Ascending aorta (tissue), 2 donors: ENCODE results near the gene SOX8. TPM values are rescaled to one million over a fixed set of nuclear protein-coding genes. Genes with fewer than 3 reads are reported as not detected.

Source experiments
- DNase-seq, 2 donors: peaks; one replicate each; pipeline ENCODE4 v3.0.0-alpha.2; 2019; ENCODE audit warnings: low spot score in 2 of 2
- H3K27ac ChIP-seq, 2 donors: fragments of 200-600 bp; sonication (generic); one replicate each; pipeline ENCODE4 v1.5.1; 2016 to 2017; ENCODE audit warnings: mild to moderate bottlenecking in 1 of 2
- H3K27me3 ChIP-seq: fragments of 200-600 bp; sonication (generic); one replicate; pipeline ENCODE4 v1.5.1; 2017
- H3K36me3 ChIP-seq, 2 donors: fragments of 200-600 bp; sonication (generic); one replicate each; pipeline ENCODE4 v1.5.1; 2016
- H3K4me1 ChIP-seq, 2 donors: fragments of 200-600 bp; sonication (generic); one replicate each; pipeline ENCODE4 v1.5.1; 2016 to 2017; ENCODE audit warnings: mild to moderate bottlenecking in 1 of 2
- H3K4me3 ChIP-seq, 2 donors: fragments of 200-600 bp; sonication (generic); one replicate each; pipeline ENCODE4 v1.5.1; 2016 to 2017; ENCODE audit warnings: mild to moderate bottlenecking in 1 of 2
- H3K9me3 ChIP-seq, 2 donors: fragments of 200-600 bp; sonication (generic); one replicate each; pipeline ENCODE4 v1.5.1; 2016
- CTCF ChIP-seq, 3 experiments: fragments of 200-600 bp in 2 of 3; fragments of 450-650 bp in 1 of 3; sonication (generic) in 2 of 3; IDR thresholded peaks; one replicate each; pipeline ENCODE4 v1.5.1; 2016 to 2019; ENCODE audit warnings: antibody characterized with exemption in 3 of 3, mild to moderate bottlenecking in 1 of 3, moderate library complexity in 1 of 3
- intact Hi-C: fragments of 100-400 bp; cut with DNase I; formaldehyde crosslinking; loops from one replicate; pipeline ENCODE4 v1.15.1; 2023
- total RNA-seq: library from RNA; depleted of rRNA; stranded (reverse); fragments of >200 nt; gene quantifications from one replicate; pipeline ENCODE4 v1.1.0, GENCODE V29; 2016

SOX8 gene
- total RNA-seq, 1 donor from 2014 or later = 18.9 TPM

GRCh38 chr16:976389-976931 lies 5.1 kb upstream of the SOX8 start:
- no peak for TF ChIP-seq CTCF (IDR thresholded peaks at IDR 0.05)
- no peaks in the 10 kb centered on the region for H3K36me3 ChIP-seq
- H3K4me3 ChIP-seq = no peak overlapping the region
- H3K4me1 ChIP-seq = peaks cover 21 to 29% of the 10 kb centered on the region in 2 donors
- intact Hi-C loops = loop anchor here (2.0 kb wide), 1 partner anchor 120 kb away; the partner anchor contains the start of gene C1QTNF8
- DNase-seq = no peak
- H3K9me3 ChIP-seq = no peaks in the 10 kb centered on the region
- peaks cover 6% of the 10 kb centered on the region for H3K27me3 ChIP-seq
- H3K27ac ChIP-seq = peak overlapping the region; percentile 84 to 88

DNA sequence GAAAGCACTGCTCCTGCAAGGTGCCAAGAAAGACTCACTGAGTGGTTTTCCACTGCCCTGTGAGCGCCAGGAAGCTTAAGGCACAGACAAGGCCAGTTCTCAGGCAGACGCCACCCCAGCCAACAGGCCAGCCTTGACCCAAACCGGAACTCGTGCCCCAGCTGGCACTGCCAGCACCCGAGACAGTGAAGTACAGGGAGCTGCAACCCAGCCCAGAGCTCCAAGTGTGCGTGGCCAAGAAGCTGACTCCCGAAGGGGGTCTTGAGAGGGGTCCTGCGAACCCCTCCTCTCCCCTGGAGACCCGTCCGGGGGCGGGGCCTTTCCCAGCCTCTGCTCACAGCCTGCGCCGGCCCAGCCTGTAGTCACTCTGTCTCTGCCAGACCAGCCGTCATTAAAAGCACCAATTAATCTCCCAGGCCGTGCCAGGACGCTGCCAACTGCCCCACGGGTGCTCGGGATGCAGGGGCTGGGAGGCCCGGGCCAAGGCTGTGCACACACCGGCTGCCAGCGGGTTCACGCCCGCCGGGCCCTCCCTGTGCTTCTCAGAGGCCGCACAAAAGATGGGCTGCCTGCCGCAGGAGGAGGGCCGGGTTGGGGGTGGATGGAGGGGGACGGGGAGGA lies 4.4 kb upstream of the SOX8 start:
- DNase-seq = peak; percentile 63 to 87

DNA sequence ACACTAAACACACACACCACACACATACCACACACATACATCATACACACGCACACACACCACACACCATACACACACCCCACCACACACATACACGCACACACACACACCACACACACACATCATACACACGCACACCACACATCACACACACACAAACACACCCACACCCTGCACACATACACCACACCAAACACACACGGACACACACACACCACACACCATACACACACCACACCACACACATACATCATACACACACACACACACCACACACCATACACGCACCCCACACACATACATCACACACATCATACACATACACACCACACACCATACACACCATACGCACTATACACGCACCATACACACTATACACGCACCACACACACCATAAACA lies 3.7 kb upstream of the SOX8 start:
- no peak for TF ChIP-seq CTCF (IDR thresholded peaks at IDR 0.05)
- Histone ChIP-seq H3K36me3 (no peaks in the 10 kb centered on the region), H3K27me3 (peaks cover 6% of the 10 kb centered on the region), H3K27ac (peak overlapping the region; percentile 84 to 88), H3K4me1 (peaks cover 26 to 33% of the 10 kb centered on the region in 2 donors), H3K4me3 (no peak overlapping the region), H3K9me3 (no peaks in the 10 kb centered on the region)
- DNase-seq = no peak
- intact Hi-C loops = loop anchor here (2.0 kb wide), 1 partner anchor 119 kb away; the partner anchor contains the start of gene C1QTNF8

More for the DNA sequence above, 4.4 kb upstream of the SOX8 start:
- no peaks in the 10 kb centered on the region for H3K9me3 ChIP-seq
- intact Hi-C loops = loop anchor here (2.0 kb wide), 1 partner anchor 120 kb away; the partner anchor contains the start of gene C1QTNF8
- H3K27me3 ChIP-seq = peaks cover 6% of the 10 kb centered on the region
- H3K36me3 ChIP-seq = no peaks in the 10 kb centered on the region
- no peak for TF ChIP-seq CTCF (IDR thresholded peaks at IDR 0.05)
- peak overlapping the region in 1 of 2 donors; percentile 27 for H3K4me3 ChIP-seq
- H3K4me1 ChIP-seq = peaks cover 25 to 30% of the 10 kb centered on the region in 2 donors
- H3K27ac ChIP-seq = peak overlapping the region; percentile 84 to 88

GRCh38 chr16:978403-978802 lies 3.2 kb upstream of the SOX8 start:
- intact Hi-C loops = no loop called here
- Histone ChIP-seq H3K9me3 (no peaks in the 10 kb centered on the region), H3K4me1 (peaks cover 26 to 33% of the 10 kb centered on the region in 2 donors), H3K27ac (peak overlapping the region; percentile 7 to 84), H3K27me3 (peaks cover 6% of the 10 kb centered on the region), H3K36me3 (no peaks in the 10 kb centered on the region), H3K4me3 (no peak overlapping the region)
- TF ChIP-seq CTCF (IDR thresholded peaks at IDR 0.05) = no peak
- no peak for DNase-seq

DNA sequence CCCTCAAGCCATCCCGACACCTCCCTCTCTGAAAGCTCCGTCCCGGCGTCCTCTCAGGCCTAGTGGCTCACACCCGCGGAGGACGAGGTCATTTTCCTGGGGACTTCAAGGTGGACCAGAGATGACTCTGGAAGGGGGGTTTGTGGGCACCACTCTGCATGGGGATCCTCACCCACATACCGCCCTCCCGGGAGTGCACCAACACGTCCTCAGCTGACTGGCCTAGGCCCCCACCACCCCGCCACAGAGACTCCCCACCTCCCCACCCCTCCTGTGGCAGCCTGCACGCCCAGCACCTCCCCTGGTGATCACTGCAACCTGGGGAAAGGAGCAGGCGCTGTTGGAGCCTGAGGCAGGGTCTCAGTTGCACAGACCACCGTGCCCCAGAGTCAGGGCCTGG lies 2.4 kb upstream of the SOX8 start:
- peaks cover 6% of the 10 kb centered on the region for H3K27me3 ChIP-seq
- TF ChIP-seq CTCF (IDR thresholded peaks at IDR 0.05) = no peak

More for the DNA sequence above, 2.4 kb upstream of the SOX8 start:
- H3K27ac ChIP-seq = no peak overlapping the region
- intact Hi-C loops = no loop called here
- H3K4me1 ChIP-seq = peaks cover 26 to 33% of the 10 kb centered on the region in 2 donors
- no peaks in the 10 kb centered on the region for H3K9me3 ChIP-seq
- H3K4me3 ChIP-seq = no peak overlapping the region
- no peak for DNase-seq
- H3K36me3 ChIP-seq = no peaks in the 10 kb centered on the region
